HG02798 (cell line): ENCODE measurements around the gene TMEM121B.

ENCODE experiments used
- ATAC-seq: cut with Tn5 transposase; IDR thresholded peaks from one replicate; pipeline ENCODE4 v1.9.1; 2021; ENCODE audit warnings: mild to moderate bottlenecking; ENCODE audit not compliant: unreplicated experiment, poor library complexity

TMEM121B gene

GRCh38 chr22:17113600-17113999 is 7.6 kb downstream of the TMEM121B start:
- no peak for ATAC-seq

GRCh38 chr22:17112491-17113042 is 8.6 kb downstream of the TMEM121B start:
- ATAC-seq = no peak

GRCh38 chr22:17110791-17111550 is 10.2 kb downstream of the TMEM121B start:
- no peak for ATAC-seq

- ATAC-seq = no peak
These were observed 11.2 kb downstream of the TMEM121B start for GRCh38 chr22:17109976-17110375.

GRCh38 chr22:17109113-17109865 is 11.9 kb downstream of the TMEM121B start:
- no peak for ATAC-seq

- no peak for ATAC-seq
These were observed 12.7 kb downstream of the TMEM121B start for GRCh38 chr22:17108256-17109112.

- ATAC-seq = no peak
These were observed 13.7 kb downstream of the TMEM121B start for GRCh38 chr22:17107547-17107810.

GRCh38 chr22:17106785-17107546 is 14.2 kb downstream of the TMEM121B start:
- no peak for ATAC-seq

- no peak for ATAC-seq
These were observed 14.9 kb downstream of the TMEM121B start for GRCh38 chr22:17106161-17106784.

GRCh38 chr22:17105143-17106129 is 15.7 kb downstream of the TMEM121B start:
- no peak for ATAC-seq

GRCh38 chr22:17104336-17104935 is 16.7 kb downstream of the TMEM121B start:
- no peak for ATAC-seq

GRCh38 chr22:17103351-17103750 is 17.8 kb downstream of the TMEM121B start:
- no peak for ATAC-seq

GRCh38 chr22:17102297-17102667 is 18.9 kb downstream of the TMEM121B start:
- ATAC-seq = no peak

GRCh38 chr22:17101475-17102296 is 19.5 kb downstream of the TMEM121B start:
- ATAC-seq = no peak

GRCh38 chr22:17100621-17101020 is 20.5 kb downstream of the TMEM121B start:
- ATAC-seq = no peak

GRCh38 chr22:17098379-17098819 is 22.8 kb downstream of the TMEM121B start:
- ATAC-seq = no peak

- no peak for ATAC-seq
These were observed 23.5 kb downstream of the TMEM121B start for GRCh38 chr22:17097701-17098100.
